ENCODE data around the gene RFX1.

Gene RFX1

DNA sequence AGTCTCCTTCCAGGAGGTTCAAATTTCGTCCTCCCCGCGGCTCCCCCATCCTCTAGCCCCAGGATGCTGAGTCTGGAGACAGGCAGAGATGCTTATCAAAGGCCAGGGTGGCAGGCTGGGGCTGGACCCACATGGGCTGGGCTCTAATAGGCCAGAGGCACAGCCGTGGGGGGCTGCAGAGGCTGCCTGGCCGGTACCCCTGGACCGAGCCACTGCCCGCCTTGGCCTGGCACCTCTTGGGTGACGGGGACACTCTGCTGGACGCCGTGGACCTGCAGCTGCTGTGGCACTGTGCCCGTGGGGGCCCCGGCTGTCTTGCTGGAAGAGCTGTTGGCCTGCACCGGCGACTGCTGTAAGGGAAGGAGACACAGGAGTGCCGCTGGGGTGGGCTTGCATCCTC, 25.8 kb downstream of the RFX1 start:
- no peak for TF ChIP-seq ZFX (IDR thresholded peaks at IDR 0.05)
- TF ChIP-seq, protein P1, sequence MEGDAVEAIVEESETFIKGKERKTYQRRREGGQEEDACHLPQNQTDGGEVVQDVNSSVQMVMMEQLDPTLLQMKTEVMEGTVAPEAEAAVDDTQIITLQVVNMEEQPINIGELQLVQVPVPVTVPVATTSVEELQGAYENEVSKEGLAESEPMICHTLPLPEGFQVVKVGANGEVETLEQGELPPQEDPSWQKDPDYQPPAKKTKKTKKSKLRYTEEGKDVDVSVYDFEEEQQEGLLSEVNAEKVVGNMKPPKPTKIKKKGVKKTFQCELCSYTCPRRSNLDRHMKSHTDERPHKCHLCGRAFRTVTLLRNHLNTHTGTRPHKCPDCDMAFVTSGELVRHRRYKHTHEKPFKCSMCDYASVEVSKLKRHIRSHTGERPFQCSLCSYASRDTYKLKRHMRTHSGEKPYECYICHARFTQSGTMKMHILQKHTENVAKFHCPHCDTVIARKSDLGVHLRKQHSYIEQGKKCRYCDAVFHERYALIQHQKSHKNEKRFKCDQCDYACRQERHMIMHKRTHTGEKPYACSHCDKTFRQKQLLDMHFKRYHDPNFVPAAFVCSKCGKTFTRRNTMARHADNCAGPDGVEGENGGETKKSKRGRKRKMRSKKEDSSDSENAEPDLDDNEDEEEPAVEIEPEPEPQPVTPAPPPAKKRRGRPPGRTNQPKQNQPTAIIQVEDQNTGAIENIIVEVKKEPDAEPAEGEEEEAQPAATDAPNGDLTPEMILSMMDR (conservative IDR thresholded peaks at IDR 0.05), result no peak
- no peak overlapping the region for H3K27ac ChIP-seq

DNA sequence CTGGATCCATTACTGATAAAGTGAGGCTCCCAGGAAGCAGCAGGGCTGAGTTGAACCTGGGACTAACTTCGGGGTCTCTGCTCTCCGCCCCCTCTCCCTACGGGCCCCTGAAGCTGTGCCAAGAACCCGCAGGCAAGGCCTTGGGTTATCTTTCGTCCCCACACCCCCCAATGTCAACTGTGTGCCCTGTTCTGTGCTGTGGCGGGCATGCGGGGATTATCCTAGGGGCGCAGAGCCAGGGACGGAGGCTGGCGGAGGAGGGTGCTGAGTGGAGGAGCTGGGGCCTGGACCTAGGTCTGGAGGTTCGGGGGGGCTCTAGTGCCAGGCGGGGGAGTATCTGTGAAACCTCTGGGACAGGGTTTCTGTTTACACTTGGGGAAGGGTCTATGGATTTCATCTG, 26.4 kb downstream of the RFX1 start:
- no peak for TF ChIP-seq ZFX (IDR thresholded peaks at IDR 0.05)
- TF ChIP-seq, protein P1 (conservative IDR thresholded peaks at IDR 0.05), result no peak
- H3K27ac ChIP-seq, result no peak overlapping the region

DNA sequence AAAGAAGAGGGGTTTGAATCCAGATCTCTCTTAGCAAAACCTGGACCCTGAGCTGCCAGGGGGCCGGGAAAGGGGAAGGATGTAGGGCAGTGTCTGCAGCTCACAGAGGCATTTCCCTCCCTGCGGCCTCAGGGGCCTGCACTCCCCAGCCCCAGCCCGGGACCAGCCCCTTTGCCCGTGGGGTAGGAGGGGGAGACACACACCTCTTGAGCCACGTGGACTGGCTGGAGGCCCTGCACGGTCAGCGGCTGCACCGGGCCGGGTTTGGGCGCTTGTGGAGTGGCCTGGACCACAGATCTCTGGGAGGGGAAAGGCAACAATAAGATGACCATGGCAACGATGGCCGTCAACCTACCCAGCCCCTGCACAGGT, 26.9 kb downstream of the RFX1 start:
- H3K27ac ChIP-seq, result no peak overlapping the region
- TF ChIP-seq, protein P1 (conservative IDR thresholded peaks at IDR 0.05), result no peak
- no peak for TF ChIP-seq ZFX (IDR thresholded peaks at IDR 0.05)

DNA sequence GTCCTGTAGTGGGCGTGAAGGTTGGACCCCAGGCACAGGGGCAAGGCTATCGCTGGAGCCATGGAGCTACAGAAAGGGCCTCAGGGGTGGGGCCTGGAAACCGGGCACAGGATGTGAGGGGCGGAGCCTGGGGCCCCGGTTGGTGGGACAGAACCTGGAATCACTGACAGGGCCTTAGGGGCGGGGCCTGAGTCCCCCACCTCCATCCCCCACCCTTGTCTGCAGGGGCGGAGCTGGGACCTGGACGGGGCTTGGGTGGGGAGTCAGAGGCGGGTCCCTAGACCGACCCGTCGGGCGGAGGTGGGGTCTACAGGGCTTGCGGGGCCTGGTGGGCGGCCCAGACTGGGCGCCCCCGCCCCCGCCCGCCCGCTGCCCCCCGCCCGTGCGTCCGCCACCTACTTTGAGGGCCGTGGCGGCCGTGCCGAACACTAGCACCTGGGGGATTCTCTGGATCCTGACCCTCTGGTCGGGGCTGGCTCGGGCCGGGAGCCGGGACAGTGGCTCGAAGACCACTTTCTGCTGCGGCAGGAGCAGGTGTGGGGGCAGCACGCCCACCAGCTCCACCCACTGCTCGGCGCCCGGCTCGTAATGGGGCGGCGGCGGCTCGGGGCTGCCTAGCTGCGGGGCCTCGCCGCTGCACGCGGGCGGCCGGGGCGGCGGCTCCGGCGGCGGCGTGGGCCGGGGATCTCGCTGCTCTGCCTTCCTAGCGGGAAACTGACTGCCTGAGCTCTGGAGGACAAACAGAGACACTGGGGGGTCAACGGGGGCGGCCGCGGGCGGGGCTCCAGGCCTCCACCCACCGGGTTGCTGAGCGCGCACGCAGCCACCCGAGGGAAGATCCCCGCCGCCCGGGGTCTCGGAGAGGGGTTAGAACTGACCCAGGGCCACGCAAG, 27.5 kb downstream of the RFX1 start:
- TF ChIP-seq ZFX (IDR thresholded peaks at IDR 0.05), result no peak
- TF ChIP-seq, protein P1 (conservative IDR thresholded peaks at IDR 0.05), result no peak
- H3K27ac ChIP-seq, result no peak overlapping the region

DNA sequence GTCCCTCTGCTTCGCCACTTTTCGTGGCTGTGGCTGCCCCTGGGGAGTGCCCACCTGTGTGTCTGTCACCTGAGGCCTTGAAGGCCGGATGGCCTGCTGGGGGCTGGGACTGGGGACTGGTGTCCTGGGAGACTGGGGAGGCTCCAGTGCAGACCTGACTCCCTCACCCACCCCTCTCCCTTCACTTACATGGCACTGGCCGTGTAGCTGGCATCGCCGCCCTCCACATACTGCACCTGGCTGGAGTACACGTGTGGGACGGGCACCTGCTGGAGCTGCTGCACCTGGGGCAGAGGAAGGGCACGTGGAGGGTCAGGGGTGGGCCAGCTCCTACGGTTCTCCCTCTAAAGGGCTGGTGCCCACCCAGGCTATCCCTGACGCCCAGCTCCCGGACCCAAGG, 28.3 kb downstream of the RFX1 start:
- no peak overlapping the region for H3K27ac ChIP-seq
- TF ChIP-seq, protein P1 (conservative IDR thresholded peaks at IDR 0.05), result no peak
- TF ChIP-seq ZFX (IDR thresholded peaks at IDR 0.05), result no peak

DNA sequence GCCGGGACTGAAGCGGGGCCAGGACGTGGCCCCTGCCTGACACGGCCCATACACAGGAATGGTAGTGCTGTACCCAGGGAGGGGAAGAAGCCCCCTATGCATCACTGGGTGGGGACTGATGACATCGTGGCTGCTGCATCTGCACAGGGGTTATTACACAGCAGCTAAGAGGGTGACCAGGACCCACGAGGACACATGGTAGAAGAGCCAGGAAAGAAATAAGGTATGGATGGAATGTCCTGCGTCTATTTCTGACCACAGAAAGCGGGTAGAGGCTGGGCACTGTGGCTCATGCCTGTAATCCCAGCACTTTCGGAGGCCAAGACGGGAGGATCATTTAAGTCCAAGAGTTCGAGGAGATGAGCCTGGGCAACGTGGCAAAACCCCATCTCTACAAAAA, 29.7 kb downstream of the RFX1 start:
- TF ChIP-seq, protein P1 (conservative IDR thresholded peaks at IDR 0.05), result no peak
- no peak for TF ChIP-seq ZFX (IDR thresholded peaks at IDR 0.05)

DNA sequence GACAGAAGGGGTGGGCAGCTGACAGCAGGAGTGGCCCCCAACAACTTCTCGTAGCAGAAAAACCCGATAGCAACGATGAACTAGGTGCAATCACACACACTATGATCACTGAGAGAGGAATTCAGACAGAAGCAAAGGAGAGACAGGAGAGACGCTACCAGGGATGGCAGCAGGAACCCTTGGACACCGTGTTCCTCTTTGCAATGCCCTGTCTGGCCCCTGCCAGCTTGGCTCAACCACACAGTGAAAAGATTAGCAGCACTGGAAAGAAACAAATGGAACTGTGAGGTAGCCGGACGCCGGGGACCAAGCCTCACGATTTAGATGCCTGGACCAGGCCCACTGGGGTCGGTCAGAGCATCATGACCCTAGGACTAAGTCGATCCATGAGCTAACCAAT, 30.2 kb downstream of the RFX1 start:
- no peak overlapping the region for H3K27ac ChIP-seq
- TF ChIP-seq ZFX (IDR thresholded peaks at IDR 0.05), result no peak
- TF ChIP-seq, protein P1 (conservative IDR thresholded peaks at IDR 0.05), result no peak

More for the DNA sequence above, 29.7 kb downstream of the RFX1 start:
- no peak overlapping the region for H3K27ac ChIP-seq
